GM19023 (cell line): ENCODE measurements around the gene PLPP3.
"Not testable (repeated sequence)": the region's sequence is repeated elsewhere in the genome, so short reads cannot be mapped to it uniquely, and the experiment has no call there.

Source experiments
- ATAC-seq: cut with Tn5 transposase; IDR thresholded peaks from one replicate; pipeline ENCODE4 v1.9.1; 2021; ENCODE audit warnings: mild to moderate bottlenecking, moderate library complexity; ENCODE audit not compliant: unreplicated experiment

Gene PLPP3

DNA sequence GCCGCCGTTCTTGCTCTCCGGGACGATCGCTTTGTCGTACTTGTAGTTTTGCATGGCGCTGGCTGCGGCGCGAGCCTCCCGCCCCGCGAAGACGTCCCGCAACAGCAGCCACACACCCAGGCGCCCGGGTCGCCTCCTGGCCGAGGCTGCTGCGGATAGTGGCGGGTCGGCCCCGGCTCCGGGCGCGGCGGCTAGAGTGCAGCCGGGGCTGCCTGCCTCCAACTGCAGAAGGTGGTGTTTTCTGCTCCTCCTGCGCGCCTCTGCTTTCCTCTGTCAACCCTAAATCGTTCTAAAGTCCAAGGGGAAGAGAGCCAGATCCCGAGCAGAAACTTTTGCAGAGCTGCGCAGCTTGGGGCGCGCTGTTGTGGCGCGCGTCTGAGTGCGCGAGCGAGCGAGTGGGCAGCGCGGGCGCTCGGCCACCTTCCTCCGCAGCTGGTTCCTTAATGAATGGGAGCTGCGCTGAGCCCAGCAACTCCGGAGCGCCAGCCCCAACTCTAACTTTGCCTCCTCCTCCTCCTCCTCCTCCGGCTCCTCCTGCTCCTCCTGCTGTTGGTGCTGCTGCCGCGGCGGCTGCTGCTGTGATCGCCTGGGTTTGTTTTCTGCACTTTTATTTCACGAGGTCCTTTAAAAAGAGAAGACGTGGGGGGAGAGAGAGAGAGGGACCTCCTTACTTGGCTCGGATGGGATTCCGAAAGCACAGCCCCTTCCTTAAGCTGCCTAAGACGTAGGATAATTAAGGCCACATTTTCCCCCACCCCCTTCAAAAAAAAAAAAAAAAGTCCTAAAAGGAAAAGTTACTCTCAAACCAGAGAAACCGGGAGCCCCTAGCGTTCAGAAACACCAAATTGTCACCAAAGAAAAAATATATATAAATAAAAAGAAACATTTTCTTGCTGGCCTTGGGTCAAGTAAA lies at the start of gene PLPP3:
TSS of gene PLPP3 (minus strand) at position 601 of the 913 bp plus-strand sequence. CDS start at position 54, 547 bp downstream.
- no peak for ATAC-seq

DNA sequence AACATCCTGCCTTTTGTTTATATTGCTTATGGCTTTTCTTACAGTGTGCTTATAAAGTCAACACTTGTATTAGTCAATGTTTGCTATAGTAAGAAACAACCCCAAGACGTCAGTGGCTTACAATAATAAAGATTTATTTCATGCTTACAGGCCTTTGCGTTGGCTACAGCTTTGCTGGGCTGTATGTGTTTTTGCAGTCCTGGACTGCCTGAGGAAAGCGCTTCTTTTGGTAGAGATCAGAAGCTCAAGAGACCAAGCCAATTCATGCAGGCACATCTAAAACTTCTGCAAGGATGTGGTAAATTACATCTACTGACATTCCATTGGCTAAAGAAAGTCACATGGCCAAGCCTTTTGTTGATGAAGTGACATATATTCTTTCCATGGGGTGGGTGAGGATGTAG lies 48.3 kb upstream of the PLPP3 start:
- no peak for ATAC-seq

DNA sequence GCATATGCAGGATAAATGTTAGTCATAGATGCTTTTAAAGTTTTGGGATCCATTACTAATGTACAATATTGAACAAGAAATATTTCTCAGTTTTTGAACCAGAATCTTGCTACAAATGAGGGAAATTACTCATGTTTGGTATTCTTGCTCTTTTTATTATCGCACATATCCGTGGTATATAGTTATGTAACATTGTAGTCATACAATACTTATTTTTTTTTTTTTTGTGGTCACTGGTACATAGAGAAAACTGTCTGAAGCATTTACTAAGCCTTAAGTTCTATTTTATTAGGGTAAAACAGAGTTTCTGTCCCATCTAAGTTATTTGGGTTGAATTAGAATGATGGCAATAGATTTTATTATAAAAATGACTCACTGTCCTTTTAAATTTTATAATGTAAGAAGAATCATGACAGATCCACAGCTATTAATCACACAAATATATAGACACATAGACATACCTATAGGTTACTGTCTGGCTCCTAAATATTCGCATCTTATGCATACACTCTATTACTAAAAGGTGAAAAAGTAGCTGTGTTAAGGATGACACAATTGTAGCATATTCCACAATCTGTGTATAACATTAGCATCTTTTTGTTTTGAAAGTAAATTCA lies 47.8 kb upstream of the PLPP3 start:
- ATAC-seq, result no peak

DNA sequence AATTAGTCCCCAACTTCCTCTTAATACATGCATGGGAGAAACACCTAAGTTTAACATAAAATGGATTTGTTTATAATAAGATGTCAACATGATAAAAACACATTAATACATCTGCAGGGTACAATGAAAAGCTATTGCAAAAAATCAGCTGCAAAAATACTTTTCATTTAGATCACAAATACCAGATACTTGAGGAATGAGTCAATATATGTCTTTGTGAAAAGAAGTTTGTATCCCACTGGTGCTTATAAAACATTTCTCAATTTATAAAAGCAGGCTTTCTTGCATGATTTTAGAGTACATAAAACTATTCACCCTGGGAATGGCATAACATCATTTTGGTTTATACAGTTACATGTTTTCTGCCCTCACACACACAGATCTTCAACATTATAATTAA lies 47.2 kb upstream of the PLPP3 start:
- no peak for ATAC-seq

DNA sequence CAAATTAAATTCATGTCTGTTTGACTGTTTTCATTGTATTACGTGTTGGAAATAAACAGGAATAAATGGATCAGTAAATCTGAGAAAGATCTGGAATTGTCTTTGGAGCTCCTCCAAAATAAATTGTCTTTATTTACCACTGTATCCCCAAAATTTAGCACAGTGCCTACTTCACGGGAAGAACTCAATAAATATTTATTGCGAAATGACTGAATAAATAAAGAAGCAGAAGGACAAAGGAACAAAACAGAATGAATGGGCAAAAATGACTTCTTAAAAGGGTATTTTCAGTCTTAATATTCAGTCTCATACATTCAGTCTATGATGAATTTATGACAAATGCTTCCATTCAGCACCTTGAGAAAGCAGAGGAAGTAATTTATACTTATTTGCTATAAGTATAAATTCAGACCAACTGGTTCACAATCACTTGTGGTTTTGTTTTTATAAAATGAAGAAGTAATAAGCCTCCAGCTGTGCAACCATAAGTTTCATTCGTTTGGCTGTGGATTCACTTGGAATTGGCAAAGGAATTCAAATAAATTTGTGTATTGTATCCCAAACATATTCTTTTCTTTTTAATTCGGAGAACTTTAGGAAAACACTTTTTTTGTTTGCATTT lies 46.6 kb upstream of the PLPP3 start:
- no peak for ATAC-seq

DNA sequence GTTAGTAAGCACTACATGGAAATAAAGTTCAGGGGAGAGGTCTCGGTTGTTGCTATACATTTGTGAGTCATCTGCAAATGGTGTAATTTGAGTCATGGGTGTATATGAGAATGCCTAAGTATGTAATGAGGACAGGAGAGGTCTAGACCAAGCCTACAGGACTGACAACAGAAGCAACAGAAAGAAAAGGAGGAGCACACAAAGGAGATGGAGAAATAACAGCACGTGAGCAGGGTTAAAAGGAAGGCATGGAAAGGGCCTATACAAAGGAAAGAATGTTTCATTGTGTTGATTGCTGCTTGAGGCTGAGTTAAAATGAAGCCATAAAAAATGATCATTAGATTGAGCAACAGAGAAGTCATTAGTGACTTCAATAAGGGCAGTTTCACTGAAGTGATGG lies 37.8 kb upstream of the PLPP3 start:
- ATAC-seq, result no peak

DNA sequence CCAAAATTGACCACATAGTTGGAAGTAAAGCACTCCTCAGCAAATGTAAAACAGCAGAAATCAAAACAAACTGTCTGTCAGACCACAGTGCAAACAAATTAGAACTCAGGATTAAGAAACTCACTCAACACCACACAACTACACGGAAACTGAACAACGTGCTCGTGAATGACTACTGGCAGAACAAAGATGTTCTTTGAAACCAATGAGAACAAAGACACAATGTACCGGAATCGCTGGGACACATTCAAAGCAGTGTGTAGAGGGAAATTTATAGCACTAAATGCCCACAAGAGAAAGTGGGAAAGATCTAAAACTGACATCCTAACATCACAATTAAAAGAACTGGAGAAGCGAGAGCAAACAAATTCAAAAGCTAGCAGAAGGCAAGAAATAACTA lies 31.4 kb upstream of the PLPP3 start:
- not testable (repeated sequence) for ATAC-seq

DNA sequence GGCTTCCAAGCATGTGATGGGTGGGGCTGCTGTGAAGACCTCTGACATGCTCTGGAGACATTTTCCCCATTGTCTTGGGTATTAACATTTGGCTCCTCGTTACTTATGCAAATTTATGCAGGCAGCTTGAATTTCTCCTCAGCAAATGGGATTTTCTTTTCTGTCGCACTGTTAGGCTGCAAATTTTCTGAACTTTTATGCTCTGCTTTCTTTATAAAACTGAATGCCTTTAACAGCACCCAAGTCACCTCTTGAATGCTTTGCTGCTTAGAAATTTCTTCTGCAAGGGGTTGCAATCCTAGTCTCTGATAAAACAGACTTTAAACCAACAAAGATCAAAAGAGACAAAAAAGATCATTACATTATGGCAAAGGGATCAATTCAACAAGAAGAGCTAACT lies 30.7 kb upstream of the PLPP3 start:
- not testable (repeated sequence) for ATAC-seq

DNA sequence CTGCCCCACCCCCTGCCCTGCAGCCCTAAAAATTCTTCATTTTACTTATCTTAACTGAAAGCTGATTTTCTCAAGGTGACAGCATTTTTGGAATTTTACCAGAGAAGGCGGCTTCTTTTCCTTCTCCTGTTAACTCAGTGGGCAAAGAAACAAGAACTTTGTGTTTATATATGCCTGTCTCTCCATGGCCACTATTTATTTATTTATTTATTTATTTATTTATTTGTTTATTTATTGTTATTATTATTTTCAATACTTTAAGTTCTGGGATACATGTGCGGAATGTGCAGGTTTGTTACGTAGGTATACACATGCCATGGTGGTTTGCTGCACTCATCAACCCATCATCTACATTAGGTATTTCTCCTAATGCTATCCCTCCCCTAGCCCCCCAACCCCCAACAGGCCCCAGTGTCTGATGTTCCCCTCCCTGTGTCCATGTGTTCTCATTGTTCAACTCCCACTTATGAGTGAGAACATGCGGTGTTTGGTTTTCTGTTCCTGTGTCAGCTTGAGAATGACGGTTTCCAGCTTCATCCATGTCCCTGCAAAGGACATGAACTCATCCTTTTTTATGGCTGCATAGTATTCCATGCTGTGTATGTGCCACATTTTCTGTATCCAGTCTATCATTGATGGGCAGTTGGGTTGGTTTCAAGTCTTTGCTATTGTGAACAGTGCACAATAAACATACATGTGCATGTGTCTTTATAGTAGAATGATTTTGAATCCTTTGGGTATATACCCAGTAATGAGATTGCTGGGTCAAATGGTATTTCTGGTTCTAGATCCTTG lies 16.2 kb upstream of the PLPP3 start:
- ATAC-seq, result not testable (repeated sequence)

DNA sequence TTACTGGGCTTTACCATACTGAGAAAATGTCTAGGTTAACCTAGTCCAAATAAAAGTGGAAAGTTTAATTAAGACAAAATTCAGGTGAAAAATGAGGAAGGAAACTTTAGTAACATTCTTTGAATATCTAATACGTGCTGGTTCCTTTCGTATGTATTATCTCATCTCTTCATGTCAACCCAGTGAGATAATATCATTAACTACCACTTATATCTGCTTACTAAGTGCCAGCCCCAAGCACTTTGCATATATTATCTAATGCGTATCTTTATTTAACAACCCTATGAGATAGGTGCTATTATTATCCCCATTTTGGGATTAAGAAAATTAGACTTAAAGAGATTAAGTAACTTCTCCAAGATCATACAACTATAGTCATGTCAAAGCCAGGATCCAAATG lies 12.5 kb upstream of the PLPP3 start:
- no peak for ATAC-seq

DNA sequence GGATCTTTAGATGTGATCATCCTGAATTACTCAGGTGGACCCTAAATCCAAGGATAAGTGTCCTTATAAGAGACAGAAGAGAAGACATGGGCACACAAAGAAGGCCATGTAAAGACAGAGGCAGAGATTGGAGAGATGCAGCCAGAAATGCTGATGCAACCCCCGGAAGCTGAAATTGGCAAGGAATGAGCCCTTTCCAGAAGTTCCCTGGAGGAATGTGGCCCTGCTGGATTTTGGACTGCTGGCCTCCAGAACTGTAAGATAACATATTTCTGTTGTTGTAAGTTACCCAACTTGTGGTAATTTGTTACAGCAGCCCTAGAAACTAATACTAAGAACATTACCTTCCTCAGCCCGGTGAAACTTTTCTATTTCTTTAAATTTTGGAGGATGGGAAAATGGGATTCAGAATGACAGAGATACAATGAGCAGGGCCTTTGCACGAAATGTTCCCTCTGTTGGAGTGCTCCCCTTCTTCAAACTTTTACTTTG lies 11.2 kb upstream of the PLPP3 start:
- ATAC-seq, result no peak

DNA sequence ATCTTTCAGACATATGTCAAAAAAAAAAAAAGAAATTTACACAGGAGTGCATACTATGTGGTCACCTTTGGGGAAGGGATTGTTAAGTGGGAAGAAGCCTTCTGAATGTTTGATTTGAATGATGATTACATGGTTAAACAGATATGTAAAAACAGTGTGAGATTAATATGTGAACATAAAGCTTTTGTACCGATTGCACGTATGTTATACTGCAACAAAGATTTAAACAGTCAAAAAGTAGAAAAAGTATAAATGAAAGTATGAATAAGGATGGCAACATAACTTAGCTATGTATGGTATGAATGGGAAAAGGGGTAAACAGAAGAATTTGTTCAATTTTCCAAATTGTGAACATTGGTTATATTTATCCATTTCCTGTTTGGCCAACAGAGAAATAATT lies 10.0 kb upstream of the PLPP3 start:
- ATAC-seq, result no peak

DNA sequence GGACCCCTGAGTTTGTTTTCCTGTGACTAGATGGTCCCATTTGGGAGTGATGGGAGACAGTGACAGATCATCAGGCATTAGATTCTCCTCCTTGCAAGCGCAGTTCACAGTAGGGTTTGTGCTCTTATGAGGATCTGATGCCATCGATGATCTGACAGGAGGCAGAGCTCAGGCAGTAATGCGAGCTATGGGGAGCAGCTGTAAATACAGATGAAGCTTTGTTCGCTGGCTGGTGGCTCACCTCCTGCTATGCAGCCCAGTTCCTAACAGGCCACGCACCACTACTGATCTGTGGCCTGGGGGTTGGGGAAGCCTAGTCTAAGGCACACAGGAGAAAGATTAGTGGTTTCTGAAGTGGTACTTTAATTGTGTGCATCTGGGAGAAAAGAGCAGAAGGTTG lies 7.1 kb upstream of the PLPP3 start:
- ATAC-seq, result no peak

DNA sequence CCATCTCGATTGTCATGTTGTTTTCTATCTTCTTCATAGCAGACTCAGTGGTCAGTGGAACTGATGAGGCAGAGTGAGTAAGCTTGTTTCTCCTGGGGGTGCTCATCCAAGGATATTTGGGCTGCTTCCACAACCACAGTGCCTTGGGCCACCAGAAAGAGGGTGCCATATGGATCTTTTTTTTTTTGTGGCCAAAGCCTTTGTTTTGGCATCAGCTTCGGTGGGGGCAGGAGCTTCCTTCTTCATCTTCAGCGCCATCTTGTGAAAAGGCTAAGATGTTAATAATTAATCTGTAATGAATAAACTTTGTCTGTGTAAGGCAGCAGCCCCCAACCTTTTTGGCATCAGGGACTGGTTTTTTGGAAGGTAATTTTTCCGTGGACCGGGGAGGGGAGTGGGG lies 6.6 kb upstream of the PLPP3 start:
- ATAC-seq, result no peak

DNA sequence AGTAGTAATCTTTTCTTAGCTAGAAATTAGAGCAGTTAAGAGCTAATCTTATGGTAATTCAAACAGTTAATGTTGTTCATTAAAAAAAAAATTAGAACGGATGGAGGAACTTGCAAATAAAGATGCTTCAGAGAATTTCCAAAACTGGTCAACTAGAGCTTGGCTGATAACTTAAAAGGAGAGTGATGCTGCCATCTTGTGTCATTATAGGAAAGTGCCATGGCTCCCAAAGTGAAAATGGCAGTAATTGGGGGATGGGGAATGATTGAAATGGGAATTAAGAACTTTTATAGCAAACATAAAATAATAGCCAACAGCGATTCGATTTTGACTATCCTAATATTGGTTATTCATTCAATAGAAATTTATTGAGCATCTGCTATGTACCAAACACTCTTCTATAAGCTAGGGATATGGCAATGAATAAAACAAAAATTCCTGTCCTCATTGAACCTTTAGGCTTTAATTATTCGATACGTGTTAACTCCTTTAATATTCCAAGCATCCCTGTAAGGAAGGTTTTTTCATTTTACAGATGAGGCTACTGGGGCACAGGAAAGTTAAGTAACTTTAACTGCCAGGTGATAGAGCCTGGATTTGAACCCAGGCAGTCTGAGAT lies 5.7 kb upstream of the PLPP3 start:
- no peak for ATAC-seq

DNA sequence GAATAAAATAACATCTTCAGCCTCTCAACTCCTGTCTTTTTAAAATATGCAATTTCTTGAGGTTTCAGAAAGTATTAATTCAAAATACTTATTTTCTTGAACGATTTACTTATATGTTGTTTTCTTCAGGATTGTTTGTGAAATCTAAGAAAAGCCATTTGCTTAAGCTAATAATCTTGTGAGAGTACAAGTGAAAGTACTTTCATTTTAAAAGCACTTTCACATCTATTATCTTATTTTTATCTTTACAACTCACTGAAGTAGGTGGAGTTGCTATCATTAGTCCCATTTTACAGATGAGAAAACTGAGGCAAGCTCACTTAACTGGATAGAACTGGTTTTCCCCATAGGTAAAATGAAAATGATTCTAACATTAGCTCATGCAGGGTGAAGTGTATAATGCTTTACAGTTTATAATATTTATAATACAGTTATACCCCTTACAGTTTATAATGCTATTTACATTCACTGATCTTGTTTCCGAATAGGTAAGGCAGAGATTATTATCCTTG lies 4.7 kb upstream of the PLPP3 start:
- no peak for ATAC-seq

DNA sequence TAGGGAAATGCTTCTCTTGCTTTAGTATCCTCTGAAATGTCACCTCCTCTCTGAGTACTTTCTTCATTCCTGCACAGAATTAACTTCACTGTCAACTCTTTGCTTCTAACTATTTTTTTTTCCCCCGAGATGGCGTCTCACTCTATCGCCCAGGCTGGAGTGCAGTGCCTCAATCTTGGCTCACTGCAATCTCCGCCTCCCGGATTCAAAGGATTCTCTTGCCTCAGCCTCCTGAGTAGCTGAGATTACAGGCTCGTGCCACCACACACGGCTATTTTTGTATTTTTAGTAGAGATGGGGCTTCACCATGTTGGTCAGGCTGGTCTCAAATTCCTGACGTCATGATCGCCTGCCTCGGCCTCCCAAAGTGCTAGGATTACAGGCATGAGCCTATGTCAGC lies 1.4 kb upstream of the PLPP3 start:
- ATAC-seq, result no peak

DNA sequence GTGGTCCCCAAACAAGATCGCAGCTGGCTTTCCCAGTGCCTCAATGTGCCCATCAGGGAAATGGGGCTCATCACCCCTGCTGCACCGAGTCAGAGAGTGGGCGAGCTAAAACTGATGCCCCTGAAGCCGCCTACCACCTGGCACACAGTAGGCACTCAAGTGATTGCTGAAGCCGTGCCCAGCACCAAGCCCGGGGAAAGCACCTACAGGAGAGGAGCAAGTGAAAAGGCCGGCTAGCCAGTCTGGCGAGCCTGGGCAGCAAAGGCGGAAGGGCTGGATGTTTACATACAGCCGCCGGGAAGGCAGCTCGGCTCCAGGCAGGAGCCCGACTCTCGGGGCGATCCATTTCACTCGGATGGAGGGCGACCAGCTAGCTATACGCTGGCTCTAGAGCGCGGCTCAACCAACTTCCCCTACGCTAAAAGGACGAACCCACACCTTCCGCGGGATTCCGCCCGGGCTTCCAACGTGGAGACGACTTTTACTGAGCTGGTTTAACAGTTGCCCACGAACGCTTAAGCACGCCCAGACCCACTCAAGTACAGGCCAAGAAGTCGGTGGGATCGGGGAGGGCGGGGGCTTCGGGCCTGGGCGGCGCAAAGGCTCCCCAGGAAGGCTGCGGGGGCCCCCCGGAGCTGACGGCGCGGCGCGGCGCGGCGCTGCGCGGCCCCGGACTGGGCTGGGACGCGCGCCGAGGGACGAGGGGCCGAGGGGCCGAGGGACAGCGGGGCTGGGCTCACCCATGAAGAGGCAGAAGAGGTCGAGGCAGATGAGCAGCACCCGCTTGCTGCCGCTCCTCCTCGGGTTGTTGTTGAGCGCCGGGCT lies 1.0 kb downstream of the PLPP3 start:
- ATAC-seq, result no peak

DNA sequence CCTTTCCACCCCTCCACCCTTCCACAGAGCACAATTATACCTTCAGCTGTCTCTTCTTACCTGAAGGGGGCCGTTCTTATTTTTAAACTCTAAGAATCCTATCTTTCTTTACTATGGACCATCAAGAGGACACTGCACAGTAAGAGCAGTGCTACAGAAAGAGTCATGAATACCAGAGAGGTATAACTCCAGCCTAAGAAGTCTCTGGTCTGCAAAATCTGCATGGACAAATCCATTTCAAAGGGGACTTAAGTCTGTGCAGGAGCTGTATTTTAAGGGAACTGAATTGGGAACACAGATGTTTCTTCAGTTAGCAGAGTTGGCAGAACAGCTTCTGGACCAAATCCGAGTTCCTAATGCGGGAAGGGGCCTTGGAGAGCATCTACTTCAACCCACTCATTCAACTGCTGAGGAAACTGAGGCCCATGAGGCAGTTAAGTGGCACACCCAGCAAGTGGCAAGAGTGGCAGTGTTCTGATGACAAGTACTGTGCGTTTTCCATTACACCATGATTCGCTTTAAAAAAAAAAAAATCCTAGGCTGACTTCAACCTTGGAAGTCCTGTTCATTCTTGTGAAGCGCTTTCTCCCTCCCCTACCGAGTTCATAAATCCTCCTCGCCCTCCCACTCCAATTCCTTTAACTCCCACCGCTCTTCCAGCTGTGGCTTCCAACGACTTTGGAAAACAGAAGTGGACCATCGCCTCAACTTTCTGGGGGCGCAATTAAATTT lies 1.8 kb downstream of the PLPP3 start:
- ATAC-seq, result no peak
